ENCODE measurements around the gene TBC1D10B.

TBC1D10B gene

GRCh38 chr16:30354423-30355143, 15.7 kb downstream of the TBC1D10B start:
- Histone ChIP-seq H3K36me3 (ENCODE audit: insufficient read depth, low read length) (peaks cover 71% of the 10 kb centered on the region), H2AFZ (ENCODE audit: low read length) (no peak overlapping the region), H3K9me3 (ENCODE audit: low read length) (no peaks in the 10 kb centered on the region), H4K20me1 (ENCODE audit: insufficient read depth, low read length) (no peaks in the 10 kb centered on the region), H3K4me1 (ENCODE audit: insufficient read depth, low read length, severe bottlenecking) (peaks cover 67% of the 10 kb centered on the region), H3K27ac (ENCODE audit: low read depth, low read length, poor library complexity, severe bottlenecking) (peak overlapping the region; percentile 71), H3K9me2 (ENCODE audit: low read depth, low read length) (no peaks in the 10 kb centered on the region), H3K9ac (ENCODE audit: low read length) (peak overlapping the region; percentile 93), H3K79me2 (ENCODE audit: insufficient read depth, low read length) (peaks cover 10% of the 10 kb centered on the region; the same call in 1 of the 2 replicates), H3F3A (ENCODE audit: insufficient read depth, low read length) (no peaks in the 10 kb centered on the region), H3K27me3 (ENCODE audit: insufficient read depth, low read length) (no peaks in the 10 kb centered on the region), H3K4me3 (ENCODE audit: low read depth, low read length, poor library complexity, severe bottlenecking) (peak overlapping the region; percentile 94), H3K4me2 (ENCODE audit: low read length) (peak overlapping the region; percentile 87)
- TF ChIP-seq CTCF (IDR thresholded peaks at IDR 0.05; ENCODE audit: low read length) (no peak), EZH2 (IDR thresholded peaks at IDR 0.05; ENCODE audit: borderline replicate concordance, low read length) (no peak)

- H3K79me2 ChIP-seq (ENCODE audit: insufficient read depth, low read length): peaks cover 10% of the 10 kb centered on the region; the same call in 1 of the 2 replicates
- H2AFZ ChIP-seq (ENCODE audit: low read length): no peak overlapping the region
- peak overlapping the region; percentile 94 for H3K4me3 ChIP-seq (ENCODE audit: low read depth, low read length, poor library complexity, severe bottlenecking)
- peaks cover 7% of the 10 kb centered on the region for H3F3A ChIP-seq (ENCODE audit: insufficient read depth, low read length)
- H3K4me1 ChIP-seq (ENCODE audit: insufficient read depth, low read length, severe bottlenecking): peaks cover 77% of the 10 kb centered on the region
- H3K4me2 ChIP-seq (ENCODE audit: low read length): peak overlapping the region; percentile 87
- no peak for TF ChIP-seq CTCF (IDR thresholded peaks at IDR 0.05; ENCODE audit: low read length)
- no peak for TF ChIP-seq EZH2 (IDR thresholded peaks at IDR 0.05; ENCODE audit: borderline replicate concordance, low read length)
- H3K27me3 ChIP-seq (ENCODE audit: insufficient read depth, low read length): no peaks in the 10 kb centered on the region
- peak overlapping the region; percentile 93 for H3K9ac ChIP-seq (ENCODE audit: low read length)
- no peaks in the 10 kb centered on the region for H3K9me2 ChIP-seq (ENCODE audit: low read depth, low read length)
- peaks cover 61% of the 10 kb centered on the region for H3K36me3 ChIP-seq (ENCODE audit: insufficient read depth, low read length)
- no peaks in the 10 kb centered on the region for H4K20me1 ChIP-seq (ENCODE audit: insufficient read depth, low read length)
- no peaks in the 10 kb centered on the region for H3K9me3 ChIP-seq (ENCODE audit: low read length)
- H3K27ac ChIP-seq (ENCODE audit: low read depth, low read length, poor library complexity, severe bottlenecking): peak overlapping the region; percentile 99
Measured at GRCh38 chr16:30353438-30354129, 16.7 kb downstream of the TBC1D10B start.

GRCh38 chr16:30352488-30353401, 17.5 kb downstream of the TBC1D10B start:
- peak overlapping the region; percentile 87 for H3K4me2 ChIP-seq (ENCODE audit: low read length)
- no peak overlapping the region for H3K9ac ChIP-seq (ENCODE audit: low read length)
- H3K4me3 ChIP-seq (ENCODE audit: low read depth, low read length, poor library complexity, severe bottlenecking): peak overlapping the region; percentile 94
- no peak overlapping the region for H2AFZ ChIP-seq (ENCODE audit: low read length)
- peaks cover 10% of the 10 kb centered on the region; the same call in 1 of the 2 replicates for H3K79me2 ChIP-seq (ENCODE audit: insufficient read depth, low read length)
- H3K36me3 ChIP-seq (ENCODE audit: insufficient read depth, low read length): peaks cover 52% of the 10 kb centered on the region
- peaks cover 7% of the 10 kb centered on the region for H3F3A ChIP-seq (ENCODE audit: insufficient read depth, low read length)
- H3K27ac ChIP-seq (ENCODE audit: low read depth, low read length, poor library complexity, severe bottlenecking): peak overlapping the region; percentile 99
- no peaks in the 10 kb centered on the region for H4K20me1 ChIP-seq (ENCODE audit: insufficient read depth, low read length)
- TF ChIP-seq EZH2 (IDR thresholded peaks at IDR 0.05; ENCODE audit: borderline replicate concordance, low read length): no peak
- peak; percentile 41; the same call in 1 of the 2 replicates for TF ChIP-seq CTCF (IDR thresholded peaks at IDR 0.05; ENCODE audit: low read length)
- H3K9me3 ChIP-seq (ENCODE audit: low read length): no peaks in the 10 kb centered on the region
- H3K9me2 ChIP-seq (ENCODE audit: low read depth, low read length): no peaks in the 10 kb centered on the region
- peaks cover 84% of the 10 kb centered on the region for H3K4me1 ChIP-seq (ENCODE audit: insufficient read depth, low read length, severe bottlenecking)
- no peaks in the 10 kb centered on the region for H3K27me3 ChIP-seq (ENCODE audit: insufficient read depth, low read length)

All from OCI-LY1 (cell line).